Tibial artery (tissue), 4 donors: ENCODE measurements around the gene INKA1.

Experiments
- DNase-seq, 2 donors: peaks; one replicate each; pipeline ENCODE4 v3.0.0-alpha.2; 2019
- H3K27ac ChIP-seq, 2 donors: fragments of 200-600 bp; sonication (generic) in 1 of 2; 1 replicate in 1 of 2; 2 replicates in 1 of 2; pipeline ENCODE4 v1.5.1; 2018 to 2019; ENCODE audit warnings: mild to moderate bottlenecking in 1 of 2
- H3K27me3 ChIP-seq, 2 donors: fragments of 200-600 bp; sonication (generic) in 1 of 2; one replicate each; pipeline versions ENCODE4 v1.5.1 to v1.6.0; 2016 to 2019
- H3K36me3 ChIP-seq, 3 donors: fragments of 200-600 bp; sonication (generic) in 2 of 3; one replicate each; pipeline ENCODE4 v1.5.1; 2016 to 2019; ENCODE audit warnings: mild to moderate bottlenecking in 2 of 3
- H3K4me1 ChIP-seq, 4 donors: fragments of 200-600 bp; sonication (generic) in 2 of 4; 1 replicate in 3 of 4; 2 replicates in 1 of 4; pipeline ENCODE4 v1.5.1; 2016 to 2019
- H3K4me3 ChIP-seq, 2 donors: fragments of 200-600 bp; sonication (generic) in 1 of 2; 1 replicate in 1 of 2; 2 replicates in 1 of 2; pipeline ENCODE4 v1.5.1; 2018 to 2019; ENCODE audit warnings: mild to moderate bottlenecking in 2 of 2
- H3K9me3 ChIP-seq, 3 donors: fragments of 200-600 bp; sonication (generic) in 1 of 3; one replicate each; pipeline ENCODE4 v1.5.1; 2016 to 2019
- intact Hi-C: fragments of 100-400 bp; cut with DNase I; formaldehyde crosslinking; loops from one replicate; pipeline ENCODE4 v1.15.0; 2023; ENCODE audit warnings: low total_unique reads
- TF ChIP-seq, protein P1 (sequence below), 2 experiments: fragments of 200-600 bp in 1 of 2; fragments of 450-650 bp in 1 of 2; IDR thresholded peaks; one replicate each; pipeline ENCODE4 v1.5.1; 2017 to 2019; ENCODE audit warnings: antibody characterized with exemption in 2 of 2, mild to moderate bottlenecking in 1 of 2, moderate library complexity in 1 of 2

INKA1 gene

DNA sequence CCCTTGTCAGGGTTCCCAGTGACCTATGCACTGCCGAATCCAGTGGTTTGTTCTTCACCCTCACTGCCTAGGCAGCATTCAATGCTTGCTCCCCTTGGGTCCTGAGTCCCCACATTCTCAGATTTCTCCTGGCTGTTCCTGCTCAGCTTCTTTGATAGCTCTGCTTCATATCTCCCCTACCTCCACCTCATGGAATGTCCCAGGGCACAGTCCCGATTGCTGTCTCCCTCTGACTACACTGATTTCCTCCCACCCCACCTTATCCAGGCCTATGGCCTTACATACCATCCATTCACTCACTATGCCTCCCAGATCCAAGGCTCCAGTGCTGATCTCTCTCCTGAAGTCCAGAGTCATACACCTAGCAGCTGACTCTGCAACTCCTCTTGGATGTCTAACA lies 1.9 kb upstream of the INKA1 start:
- Histone ChIP-seq H3K36me3 (no peaks in the 10 kb centered on the region), H3K9me3 (no peaks in the 10 kb centered on the region), H3K4me1 (peaks cover 22 to 39% (median 30%) of the 10 kb centered on the region in 4 donors), H3K27me3 (no peaks in the 10 kb centered on the region), H3K4me3 (no peak overlapping the region), H3K27ac (no peak overlapping the region)
- intact Hi-C loops, result no loop called here
- TF ChIP-seq, protein P1, sequence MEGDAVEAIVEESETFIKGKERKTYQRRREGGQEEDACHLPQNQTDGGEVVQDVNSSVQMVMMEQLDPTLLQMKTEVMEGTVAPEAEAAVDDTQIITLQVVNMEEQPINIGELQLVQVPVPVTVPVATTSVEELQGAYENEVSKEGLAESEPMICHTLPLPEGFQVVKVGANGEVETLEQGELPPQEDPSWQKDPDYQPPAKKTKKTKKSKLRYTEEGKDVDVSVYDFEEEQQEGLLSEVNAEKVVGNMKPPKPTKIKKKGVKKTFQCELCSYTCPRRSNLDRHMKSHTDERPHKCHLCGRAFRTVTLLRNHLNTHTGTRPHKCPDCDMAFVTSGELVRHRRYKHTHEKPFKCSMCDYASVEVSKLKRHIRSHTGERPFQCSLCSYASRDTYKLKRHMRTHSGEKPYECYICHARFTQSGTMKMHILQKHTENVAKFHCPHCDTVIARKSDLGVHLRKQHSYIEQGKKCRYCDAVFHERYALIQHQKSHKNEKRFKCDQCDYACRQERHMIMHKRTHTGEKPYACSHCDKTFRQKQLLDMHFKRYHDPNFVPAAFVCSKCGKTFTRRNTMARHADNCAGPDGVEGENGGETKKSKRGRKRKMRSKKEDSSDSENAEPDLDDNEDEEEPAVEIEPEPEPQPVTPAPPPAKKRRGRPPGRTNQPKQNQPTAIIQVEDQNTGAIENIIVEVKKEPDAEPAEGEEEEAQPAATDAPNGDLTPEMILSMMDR (IDR thresholded peaks at IDR 0.05), result no peak
- DNase-seq, result no peak

DNA sequence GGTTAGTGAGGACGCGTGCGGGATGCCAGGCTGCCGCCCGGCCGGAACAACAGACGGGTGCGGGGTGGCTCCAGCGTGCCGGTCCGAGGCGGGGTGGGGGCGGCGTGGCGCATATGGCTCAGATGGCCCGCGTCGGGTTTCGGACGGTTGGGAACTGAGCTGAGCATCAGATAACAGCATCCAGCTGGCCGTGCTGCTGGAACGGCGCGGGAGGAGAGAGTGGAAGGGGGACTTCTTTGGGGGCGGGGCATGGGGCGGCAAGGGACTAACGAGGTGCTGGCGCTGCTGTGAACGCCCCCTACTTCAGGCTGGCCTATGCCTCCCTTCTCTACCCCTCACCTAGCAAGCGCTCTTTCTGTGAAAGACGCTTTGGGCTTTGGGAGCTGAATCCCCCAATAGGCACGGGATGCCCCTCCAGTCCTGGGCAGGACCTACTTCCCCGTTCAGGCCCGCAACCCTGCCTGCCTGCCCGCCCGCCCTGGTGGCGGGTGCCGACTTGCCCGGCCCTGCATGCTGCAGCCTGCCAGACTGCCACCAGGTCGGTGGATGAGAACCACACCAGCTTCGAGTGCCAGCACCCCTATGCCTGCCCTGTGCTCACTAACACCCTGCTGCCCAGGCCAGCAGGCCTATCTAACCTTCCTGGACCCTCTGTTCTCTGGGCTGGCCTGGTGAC lies 542 bp downstream of the INKA1 start:
- no peaks in the 10 kb centered on the region for H3K27me3 ChIP-seq
- H3K4me3 ChIP-seq, result peak overlapping the region; percentile 79 to 92
- H3K36me3 ChIP-seq, result peaks cover 0 to 10% (median 0%) of the 10 kb centered on the region in 3 donors
- no peak for DNase-seq
- TF ChIP-seq, protein P1 (IDR thresholded peaks at IDR 0.05), result peak; percentile 12 to 13
- peak overlapping the region; percentile 87 to 98 for H3K27ac ChIP-seq
- H3K9me3 ChIP-seq, result no peaks in the 10 kb centered on the region
- H3K4me1 ChIP-seq, result peaks cover 22 to 48% (median 42%) of the 10 kb centered on the region in 4 donors
- intact Hi-C loops, result no loop called here

DNA sequence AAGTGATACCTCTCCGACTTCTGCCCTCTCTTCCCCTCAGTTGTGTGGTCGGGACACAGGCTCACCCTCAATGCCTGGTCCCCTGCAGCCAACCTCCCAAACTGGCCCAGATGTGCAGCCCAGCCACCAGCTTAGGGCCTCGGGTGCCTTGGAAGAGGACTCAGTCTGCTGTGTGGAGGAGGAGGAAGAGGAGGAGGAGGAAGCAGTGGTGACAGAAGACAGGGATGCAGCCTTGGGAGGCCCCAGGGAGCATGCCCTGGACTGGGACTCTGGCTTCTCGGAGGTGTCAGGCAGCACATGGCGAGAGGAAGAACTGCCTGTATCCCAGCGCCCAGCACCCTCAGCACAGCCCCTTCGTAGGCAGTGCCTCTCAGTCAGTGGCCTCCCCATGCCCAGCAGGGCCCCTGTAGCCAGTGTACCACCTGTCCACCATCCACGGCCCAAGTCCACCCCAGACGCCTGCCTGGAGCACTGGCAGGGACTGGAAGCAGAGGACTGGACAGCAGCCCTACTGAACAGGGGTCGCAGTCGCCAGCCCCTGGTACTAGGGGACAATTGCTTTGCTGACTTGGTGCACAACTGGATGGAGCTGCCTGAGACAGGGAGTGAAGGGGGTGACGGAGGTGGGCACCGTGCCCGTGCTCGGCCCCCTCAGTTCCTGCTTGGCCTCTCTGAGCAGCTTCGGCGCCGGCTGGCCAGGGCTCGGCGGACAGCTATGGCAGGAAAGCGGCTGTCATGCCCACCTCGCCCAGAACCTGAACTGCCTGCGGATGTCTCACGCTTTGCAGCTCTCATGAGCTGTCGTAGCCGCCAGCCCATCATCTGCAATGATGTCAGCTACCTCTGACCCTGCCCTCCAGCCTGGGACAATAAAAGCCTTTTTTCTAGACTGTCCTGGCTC lies 1.3 kb downstream of the INKA1 start:
- no peaks in the 10 kb centered on the region for H3K27me3 ChIP-seq
- H3K4me1 ChIP-seq, result peaks cover 22 to 46% (median 41%) of the 10 kb centered on the region in 4 donors
- H3K9me3 ChIP-seq, result no peaks in the 10 kb centered on the region
- peak overlapping the region; percentile 79 to 92 for H3K4me3 ChIP-seq
- peak overlapping the region; percentile 87 to 98 for H3K27ac ChIP-seq
- TF ChIP-seq, protein P1 (IDR thresholded peaks at IDR 0.05), result no peak
- H3K36me3 ChIP-seq, result peaks cover under 1 to 18% (median 4%) of the 10 kb centered on the region in 3 donors
- DNase-seq, result no peak
- intact Hi-C loops, result no loop called here

DNA sequence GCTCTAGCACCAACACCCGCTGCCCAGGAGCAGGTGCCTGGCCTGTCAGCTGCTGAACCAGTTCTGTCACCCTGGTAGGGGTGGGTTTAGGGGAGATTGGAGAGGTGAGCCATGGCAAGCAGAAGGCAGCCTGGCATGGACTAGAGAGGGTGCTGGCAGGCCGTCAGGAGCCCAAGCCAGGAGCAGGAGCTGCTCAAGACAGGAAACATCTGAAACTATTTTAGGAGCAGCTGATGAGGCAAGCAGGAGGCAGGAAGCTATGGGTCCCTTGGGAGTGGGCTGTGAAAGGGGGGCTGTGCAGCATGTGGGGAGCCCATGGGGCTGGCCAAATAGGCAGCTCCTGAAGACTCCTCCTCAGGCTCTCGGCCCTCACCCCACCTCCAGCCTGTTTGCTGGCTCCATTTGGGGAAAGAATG lies 2.3 kb downstream of the INKA1 start:
- Histone ChIP-seq H3K36me3 (peaks cover 8 to 28% (median 14%) of the 10 kb centered on the region in 3 donors), H3K9me3 (no peaks in the 10 kb centered on the region), H3K4me3 (peak overlapping the region; percentile 0 to 92), H3K27ac (peak overlapping the region; percentile 87 to 98), H3K4me1 (peaks cover 22 to 46% (median 33%) of the 10 kb centered on the region in 4 donors), H3K27me3 (no peaks in the 10 kb centered on the region)
- peak; percentile 92 to 98 for DNase-seq
- intact Hi-C loops, result no loop called here
- TF ChIP-seq, protein P1 (IDR thresholded peaks at IDR 0.05), result no peak

DNA sequence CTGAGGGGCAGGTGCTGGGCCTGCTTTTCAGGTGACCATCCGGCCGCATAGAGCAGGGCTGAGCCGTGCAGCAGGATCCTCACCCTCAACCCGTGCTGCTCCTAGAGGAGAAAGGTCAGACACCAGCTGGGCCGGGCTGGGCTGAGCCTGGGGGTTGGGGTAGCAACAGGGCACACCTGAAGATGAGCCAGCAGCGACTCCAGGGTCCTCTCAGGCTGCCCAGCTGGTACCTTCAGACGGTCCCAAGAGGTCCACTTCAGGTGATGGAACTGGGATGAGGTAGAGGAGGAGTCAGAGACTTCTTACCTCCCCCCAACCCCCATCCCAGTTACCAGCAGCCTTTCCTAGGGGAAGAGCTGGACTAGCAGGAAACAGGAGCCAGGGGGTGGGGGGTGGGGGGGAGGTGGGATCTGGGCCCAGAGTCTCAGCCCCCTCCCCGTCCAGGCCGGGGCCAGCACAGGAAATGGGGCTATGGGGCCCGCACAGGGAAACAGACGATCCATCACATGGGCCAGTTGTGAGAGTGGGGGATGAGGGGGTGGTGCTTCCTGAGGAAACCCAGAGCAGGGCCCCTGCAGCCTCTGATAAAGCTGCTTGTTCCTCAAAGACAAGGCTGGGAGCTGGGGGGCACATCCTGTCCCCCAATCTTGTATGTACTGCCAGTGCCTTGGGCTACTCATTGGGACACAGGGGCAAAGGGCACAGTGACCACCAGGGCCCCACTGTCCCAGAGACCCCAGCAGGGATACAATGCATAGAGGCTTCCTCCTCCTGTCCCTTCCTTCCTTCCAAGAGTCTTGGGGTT lies 3.0 kb downstream of the INKA1 start:
- TF ChIP-seq, protein P1 (IDR thresholded peaks at IDR 0.05), result no peak
- Histone ChIP-seq H3K4me3 (peak overlapping the region in 1 of 2 donors; percentile 92), H3K36me3 (peaks cover 8 to 35% (median 21%) of the 10 kb centered on the region in 3 donors), H3K27ac (peak overlapping the region; percentile 87 to 98), H3K9me3 (no peaks in the 10 kb centered on the region), H3K4me1 (peaks cover 22 to 46% (median 32%) of the 10 kb centered on the region in 4 donors), H3K27me3 (no peaks in the 10 kb centered on the region)
- DNase-seq, result no peak
- intact Hi-C loops, result no loop called here
